Measurements from ENCODE around the gene SLC9A1. TPM values are rescaled to one million over a fixed set of nuclear protein-coding genes. Genes with fewer than 3 reads are reported as not detected.
A peak's percentile ranks its signal among the peaks of the same experiment; 100 is the strongest.

The SLC9A1 gene
- total RNA-seq, 3 donors from 2014 or later, result 6.1 to 14.2 (median 13.8) TPM

GRCh38 chr1:27132624-27133023, 22.3 kb downstream of the SLC9A1 start:
- Histone ChIP-seq H3K36me3 (no peaks in the 10 kb centered on the region), H3K4me1 (peaks cover 9 to 18% of the 10 kb centered on the region in 2 donors), H3K27me3 (no peaks in the 10 kb centered on the region), H3K9me3 (no peaks in the 10 kb centered on the region), H3K27ac (peak overlapping the region in 1 of 2 donors; percentile 50), H3K4me3 (no peak overlapping the region)
- TF ChIP-seq POLR2AphosphoS5 (IDR thresholded peaks at IDR 0.05), result no peak
- no peak for TF ChIP-seq CTCF (IDR thresholded peaks at IDR 0.05)
- no peak for TF ChIP-seq POLR2A (IDR thresholded peaks at IDR 0.05)
- intact Hi-C loops (cut with DNase I; ENCODE audit: low total_unique reads), result no loop called here
- DNase-seq (ENCODE audit: low spot score in 2 of 2), result no peak

- no peak overlapping the region for H3K4me3 ChIP-seq
- no peaks in the 10 kb centered on the region for H3K9me3 ChIP-seq
- intact Hi-C loops (cut with DNase I; ENCODE audit: low total_unique reads), result no loop called here
- no peak for DNase-seq (ENCODE audit: low spot score in 2 of 2)
- TF ChIP-seq POLR2A (IDR thresholded peaks at IDR 0.05) (no peak), POLR2AphosphoS5 (IDR thresholded peaks at IDR 0.05) (no peak), CTCF (IDR thresholded peaks at IDR 0.05) (no peak)
- H3K27me3 ChIP-seq, result no peaks in the 10 kb centered on the region
- H3K36me3 ChIP-seq, result no peaks in the 10 kb centered on the region
- peak overlapping the region in 1 of 2 donors; percentile 50 for H3K27ac ChIP-seq
- peaks cover 4 to 14% of the 10 kb centered on the region in 2 donors for H3K4me1 ChIP-seq
Observed at GRCh38 chr1:27132147-27132546, 22.8 kb downstream of the SLC9A1 start.

- Histone ChIP-seq H3K27ac (peak overlapping the region; percentile 70 to 72), H3K9me3 (no peaks in the 10 kb centered on the region), H3K27me3 (no peaks in the 10 kb centered on the region), H3K36me3 (no peaks in the 10 kb centered on the region), H3K4me3 (no peak overlapping the region), H3K4me1 (peaks cover 0 to 2% of the 10 kb centered on the region in 2 donors)
- intact Hi-C loops (cut with DNase I; ENCODE audit: low total_unique reads), result no loop called here
- DNase-seq (ENCODE audit: low spot score in 2 of 2), result no peak
- no peak for TF ChIP-seq CTCF (IDR thresholded peaks at IDR 0.05)
- no peak for TF ChIP-seq POLR2A (IDR thresholded peaks at IDR 0.05)
- TF ChIP-seq POLR2AphosphoS5 (IDR thresholded peaks at IDR 0.05), result no peak
Observed at GRCh38 chr1:27130798-27131197, 24.1 kb downstream of the SLC9A1 start.

GRCh38 chr1:27129225-27129624, 25.7 kb downstream of the SLC9A1 start:
- no peaks in the 10 kb centered on the region for H3K27me3 ChIP-seq
- DNase-seq (ENCODE audit: low spot score in 2 of 2), result no peak
- H3K36me3 ChIP-seq, result no peaks in the 10 kb centered on the region
- H3K27ac ChIP-seq, result no peak overlapping the region
- TF ChIP-seq POLR2AphosphoS5 (IDR thresholded peaks at IDR 0.05) (no peak), POLR2A (IDR thresholded peaks at IDR 0.05) (no peak), CTCF (IDR thresholded peaks at IDR 0.05) (no peak)
- intact Hi-C loops (cut with DNase I; ENCODE audit: low total_unique reads), result no loop called here
- H3K4me3 ChIP-seq, result no peak overlapping the region
- H3K4me1 ChIP-seq, result no peaks in the 10 kb centered on the region
- H3K9me3 ChIP-seq, result no peaks in the 10 kb centered on the region

- no peak for DNase-seq (ENCODE audit: low spot score in 2 of 2)
- H3K36me3 ChIP-seq, result no peaks in the 10 kb centered on the region
- peaks cover under 1 to 6% of the 10 kb centered on the region in 2 donors for H3K4me1 ChIP-seq
- H3K27me3 ChIP-seq, result no peaks in the 10 kb centered on the region
- TF ChIP-seq CTCF (IDR thresholded peaks at IDR 0.05) (no peak), POLR2A (IDR thresholded peaks at IDR 0.05) (no peak), POLR2AphosphoS5 (IDR thresholded peaks at IDR 0.05) (no peak)
- H3K27ac ChIP-seq, result peak overlapping the region in 1 of 2 donors; percentile 7
- no peak overlapping the region for H3K4me3 ChIP-seq
- no peaks in the 10 kb centered on the region for H3K9me3 ChIP-seq
- intact Hi-C loops (cut with DNase I; ENCODE audit: low total_unique reads), result no loop called here
Observed at GRCh38 chr1:27127419-27127818, 27.5 kb downstream of the SLC9A1 start.

Data from breast epithelium (tissue), 4 donors.